ENCODE measurements around the gene AGAP1.
"Not testable (repeated sequence)": the region's sequence is repeated elsewhere in the genome, so short reads cannot be mapped to it uniquely, and the experiment has no call there.

Gene AGAP1

DNA sequence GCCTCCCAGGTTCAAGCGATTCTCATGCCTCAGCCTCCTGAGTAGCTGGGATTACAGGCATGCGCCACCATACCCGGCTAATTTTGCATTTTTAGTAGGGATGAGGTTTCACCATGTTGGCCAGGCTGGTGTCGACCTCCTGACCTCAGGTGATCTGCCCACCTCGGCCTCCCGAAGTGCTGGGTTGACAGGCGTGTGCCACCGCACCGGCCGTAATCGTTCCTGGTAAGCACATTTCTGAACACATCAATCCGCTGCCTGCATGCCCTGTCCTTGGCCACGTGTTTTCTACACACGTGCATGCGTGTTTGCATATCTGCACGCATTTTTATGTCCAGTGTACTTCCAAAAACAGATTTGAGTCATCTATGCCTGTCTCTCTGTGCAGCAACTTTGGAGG, 597.0 kb downstream of the AGAP1 start:
- not testable (repeated sequence) for DNase-seq

DNA sequence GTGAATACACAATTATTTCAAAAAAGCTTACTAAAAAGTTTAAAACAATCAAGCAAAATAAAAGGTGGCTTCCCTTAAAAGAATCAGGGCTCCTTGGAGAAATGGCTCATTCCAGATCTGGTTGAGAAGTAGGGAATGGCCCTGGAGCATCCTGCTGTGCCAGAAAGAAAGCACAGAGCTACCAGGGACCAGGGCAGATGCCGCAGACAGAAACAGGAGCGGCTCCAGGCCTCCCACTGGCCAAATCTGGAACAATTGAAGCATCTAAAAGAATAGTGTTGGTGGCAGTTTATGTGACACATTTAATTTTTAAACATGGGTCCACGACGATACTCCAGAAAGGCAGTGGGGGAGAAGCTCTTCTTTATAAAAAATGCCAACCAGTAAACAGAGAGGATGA, 598.9 kb downstream of the AGAP1 start:
- no peak for DNase-seq

GRCh38 chr2:236093134-236093533, 599.3 kb downstream of the AGAP1 start:
- no peak for DNase-seq

- DNase-seq = no peak
Observed at GRCh38 chr2:236095504-236095903, 601.7 kb downstream of the AGAP1 start.

DNA sequence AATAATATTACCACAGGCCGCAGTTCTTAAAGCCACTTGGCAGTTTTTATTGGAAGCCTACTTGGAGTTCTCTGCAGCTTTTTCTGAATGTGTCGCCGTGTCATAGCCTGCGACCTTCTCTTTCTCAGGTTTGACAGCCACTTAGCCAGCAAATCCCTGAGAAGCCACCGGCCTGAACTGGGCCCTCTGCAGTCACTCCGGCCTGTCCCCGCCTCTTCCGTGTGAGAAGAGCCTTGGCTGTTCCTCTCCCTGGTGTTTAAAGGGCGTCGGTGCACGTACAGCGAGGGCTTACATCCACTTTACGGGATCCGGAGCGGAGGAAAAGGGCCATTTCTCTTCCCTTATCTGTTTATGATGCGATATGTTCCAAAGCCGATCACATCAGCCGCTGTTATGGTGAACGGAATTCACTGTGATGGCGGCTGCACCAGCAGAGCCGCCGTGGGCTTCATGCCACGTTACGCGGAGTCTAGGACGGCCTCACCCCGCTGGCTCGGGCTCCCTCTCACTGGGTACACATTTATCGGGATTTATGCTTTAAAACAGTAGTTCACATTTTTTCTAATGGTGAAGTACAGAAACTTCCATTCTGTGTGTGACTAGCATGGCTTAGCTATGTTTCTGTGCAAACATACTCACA, 607.6 kb downstream of the AGAP1 start:
- no peak for DNase-seq

DNA sequence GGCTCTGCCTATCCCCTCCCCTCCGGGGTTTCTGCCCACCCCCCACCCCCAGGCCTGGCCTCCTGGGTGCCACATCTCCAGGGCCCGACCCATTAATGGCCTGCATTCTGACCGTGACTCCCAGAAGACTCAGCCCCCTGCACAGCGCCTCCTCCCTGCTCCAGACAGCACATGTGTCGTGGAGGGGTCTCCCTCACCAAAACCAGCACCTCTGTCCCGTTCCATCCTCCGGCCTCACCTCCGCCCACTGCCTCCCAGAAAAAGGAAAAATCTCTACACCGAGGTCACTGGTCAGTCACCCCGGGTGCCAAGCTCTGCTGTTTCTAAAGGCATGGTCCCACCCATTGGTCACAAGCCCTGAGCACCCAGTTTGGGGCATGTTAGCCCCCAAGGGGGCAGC, 609.1 kb downstream of the AGAP1 start:
- no peak for DNase-seq

GRCh38 chr2:236103981-236104380, 610.1 kb downstream of the AGAP1 start:
- DNase-seq = no peak

DNA sequence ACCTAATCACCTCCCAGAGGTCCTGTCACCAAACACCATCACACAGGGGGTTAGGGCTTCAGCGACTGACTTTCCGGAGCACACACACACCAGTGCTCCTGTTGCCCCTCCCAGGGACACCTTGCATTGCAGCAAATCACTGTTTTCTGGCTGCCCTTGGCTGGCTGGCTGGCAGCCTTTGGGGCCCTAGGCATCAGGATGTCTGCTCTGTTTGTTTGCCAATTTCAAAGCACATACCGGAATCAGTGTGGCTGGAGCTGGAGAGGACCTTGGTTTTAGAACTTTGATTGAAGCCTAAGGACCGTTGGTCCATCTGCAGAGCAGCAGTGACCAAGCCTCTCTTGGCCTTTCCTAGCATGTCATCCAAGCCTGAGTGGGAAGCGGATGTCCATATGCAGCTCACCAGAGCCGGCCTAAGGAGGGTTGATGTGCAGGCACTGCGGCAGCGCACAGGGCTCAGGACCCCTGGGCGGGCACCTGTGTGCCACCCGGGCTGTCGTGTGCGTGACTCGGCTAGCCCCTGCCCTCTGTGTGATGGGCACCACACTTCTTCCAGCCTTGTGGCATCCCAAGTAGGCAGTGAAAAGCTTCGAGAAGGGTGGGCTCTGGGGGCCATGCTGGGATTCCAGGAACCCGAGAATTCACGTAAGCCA, 612.2 kb downstream of the AGAP1 start:
- DNase-seq = no peak

DNA sequence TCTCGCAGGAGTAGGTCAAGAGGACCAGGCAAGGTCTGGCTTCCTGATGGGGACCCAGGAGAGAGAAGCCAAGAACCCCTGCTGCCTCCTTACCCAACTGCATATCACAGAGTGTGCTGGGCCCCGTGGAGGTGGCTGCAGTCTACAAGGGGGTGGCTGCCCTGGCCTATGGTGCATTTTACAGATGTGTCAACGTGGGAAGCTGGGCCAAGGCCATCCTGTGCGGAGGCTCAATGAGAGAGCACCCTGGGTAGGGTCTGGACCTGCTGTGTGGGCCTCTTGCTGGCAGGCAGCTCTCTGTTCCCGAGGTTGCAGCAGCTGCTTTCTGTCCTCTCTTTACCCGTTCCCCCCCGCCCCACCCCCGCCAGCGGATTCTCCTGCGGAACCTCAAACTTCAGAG, 612.9 kb downstream of the AGAP1 start:
- DNase-seq = no peak

DNA sequence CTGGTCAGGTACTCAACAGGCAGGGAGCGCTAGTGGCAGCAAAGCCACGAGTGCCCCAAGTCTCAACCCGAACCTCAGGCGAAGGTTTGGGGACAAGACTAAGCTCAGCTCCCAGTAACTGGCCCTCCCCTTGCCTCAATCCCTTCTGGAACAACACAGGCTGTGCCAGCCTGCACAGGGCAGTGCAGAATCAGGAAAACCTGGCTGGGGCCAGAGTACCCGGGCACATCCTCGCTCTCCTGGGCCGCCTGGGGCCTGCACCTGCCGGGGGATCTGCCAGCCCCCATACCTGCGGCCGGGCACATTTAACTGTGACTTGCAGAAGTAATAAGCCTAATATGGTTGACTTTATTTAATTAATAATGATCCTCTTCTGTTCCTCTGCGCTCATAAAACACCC, 613.7 kb downstream of the AGAP1 start:
- DNase-seq = no peak

DNA sequence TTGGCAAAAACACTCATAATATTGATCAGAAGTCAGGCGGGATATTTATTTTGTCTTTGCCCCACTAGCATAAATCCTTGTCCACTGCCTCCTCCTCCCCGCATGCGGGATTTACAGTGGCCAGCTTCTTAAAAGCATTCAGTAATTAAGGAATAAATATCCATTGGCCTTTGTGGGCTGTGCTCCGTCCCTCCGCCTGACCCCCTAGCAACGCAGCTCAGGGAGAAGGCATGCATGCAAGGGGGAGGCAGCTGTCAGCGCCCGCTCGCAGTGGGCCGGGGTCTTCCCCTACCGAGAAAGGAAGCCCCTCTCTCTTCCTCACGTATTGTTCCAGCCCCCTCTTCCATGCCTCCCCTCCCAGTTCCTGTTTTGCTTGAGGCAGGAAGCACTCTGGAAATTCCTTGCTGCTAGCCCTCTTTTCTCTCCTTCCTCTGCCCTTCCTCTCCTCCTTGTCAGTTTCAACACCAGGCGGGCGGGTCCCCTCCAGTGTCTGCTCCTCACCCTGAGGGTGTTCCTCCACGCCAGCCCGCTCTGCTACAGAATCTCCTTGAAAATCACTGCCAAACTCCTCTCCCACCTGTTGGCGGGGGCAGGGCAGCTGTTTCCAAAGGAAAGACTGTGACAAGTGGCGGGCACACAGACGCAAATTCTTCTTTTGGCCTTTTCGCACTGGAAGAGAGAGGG, 614.2 kb downstream of the AGAP1 start:
- no peak for DNase-seq

DNA sequence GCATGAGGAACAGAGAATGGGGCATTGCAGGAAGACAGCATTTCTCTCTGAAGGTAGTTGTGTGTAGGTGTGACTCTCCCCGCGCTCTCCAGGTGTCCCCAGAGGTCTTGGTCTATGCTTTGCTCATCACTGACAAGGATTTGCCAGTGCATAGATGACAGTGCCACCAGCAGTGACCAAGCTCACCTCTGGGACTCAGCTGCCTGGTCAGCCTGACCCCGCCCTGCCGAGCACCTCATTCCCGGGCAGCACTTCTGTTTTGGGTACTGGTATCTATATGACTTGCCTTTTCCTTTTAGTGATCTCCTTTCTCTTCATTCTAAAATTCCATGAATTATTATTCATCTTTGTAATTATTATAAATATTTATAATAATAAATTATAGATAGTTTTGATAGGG, 615.2 kb downstream of the AGAP1 start:
- no peak for DNase-seq

- no peak for DNase-seq
Observed at GRCh38 chr2:236109473-236109872, 615.6 kb downstream of the AGAP1 start.

DNA sequence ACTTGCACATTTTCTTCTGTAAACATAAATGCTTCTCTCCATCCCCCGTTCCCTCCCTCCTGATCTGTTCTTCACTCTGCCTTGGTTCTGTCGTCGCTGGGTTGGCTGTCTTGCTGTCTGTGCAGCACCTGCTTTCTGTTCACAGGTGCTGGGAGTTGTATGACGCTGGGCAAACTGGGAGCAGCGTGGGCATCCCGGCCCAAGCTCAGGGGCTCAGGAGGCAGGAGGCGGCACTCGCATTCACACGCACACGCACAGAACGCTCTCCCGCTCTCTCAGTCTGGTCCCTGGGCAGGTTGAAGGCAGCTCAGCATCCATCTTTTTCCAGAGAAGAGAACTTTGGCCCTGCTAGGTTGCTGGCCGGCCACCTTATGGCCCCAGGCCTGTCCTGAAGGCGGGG, 618.6 kb downstream of the AGAP1 start:
- no peak for DNase-seq

DNA sequence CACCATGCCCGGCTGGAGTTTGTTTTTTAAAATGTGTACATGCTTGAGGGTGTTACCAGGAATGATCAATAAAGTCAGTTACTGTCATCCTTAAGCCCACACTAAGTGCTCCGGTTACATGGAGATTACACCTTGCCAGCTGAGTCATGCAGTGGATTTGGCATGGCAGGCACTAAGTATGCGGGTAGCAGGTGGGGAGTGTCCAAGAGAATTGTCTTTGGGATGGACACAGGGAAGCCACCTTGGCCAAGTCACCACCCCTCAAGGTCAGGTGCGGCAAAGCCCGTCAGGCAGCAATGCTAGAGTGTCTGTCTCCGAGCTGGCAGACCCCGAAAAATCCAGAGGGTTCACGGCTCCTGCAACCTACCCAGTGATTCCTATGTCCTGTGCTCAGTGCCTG, 619.6 kb downstream of the AGAP1 start:
- DNase-seq = no peak

DNA sequence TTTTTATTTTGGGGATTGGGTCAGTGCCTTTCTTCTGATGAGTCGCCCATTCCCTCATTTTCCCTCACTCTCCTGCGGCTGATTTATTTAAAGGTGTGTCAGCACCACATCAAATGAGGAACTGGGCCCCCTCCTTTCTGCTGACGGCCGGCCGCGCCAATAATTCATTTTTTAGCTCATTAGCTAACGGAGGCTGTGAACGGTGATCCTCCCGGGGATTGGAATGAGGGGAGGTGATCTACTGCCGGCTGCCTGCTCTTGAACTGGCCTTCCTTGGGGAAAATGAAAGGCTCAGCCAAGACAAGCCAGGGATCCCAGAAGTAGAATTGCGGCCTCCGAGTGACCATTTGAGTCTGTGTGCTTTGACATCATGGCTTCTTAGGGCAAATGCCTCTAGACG, 620.1 kb downstream of the AGAP1 start:
- DNase-seq = no peak

DNA sequence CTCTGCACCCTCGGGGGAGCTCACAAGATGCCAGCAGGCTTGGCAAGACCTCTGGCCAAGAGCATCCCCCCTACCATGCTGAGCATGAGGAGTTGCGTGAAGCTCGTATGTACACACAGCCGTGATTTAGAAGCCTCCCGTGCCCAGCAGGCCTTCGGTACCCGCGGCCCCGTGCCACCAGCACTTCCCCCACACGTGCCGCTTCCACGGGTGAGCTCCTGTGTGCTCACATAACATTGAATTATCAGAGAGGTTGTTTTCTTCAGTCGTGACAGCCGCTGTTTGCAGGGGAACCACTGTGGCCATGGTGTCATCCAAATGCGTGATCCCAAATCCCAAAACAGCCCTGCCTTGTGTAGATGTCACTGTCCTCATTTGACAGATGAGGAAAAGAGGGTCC, 621.1 kb downstream of the AGAP1 start:
- no peak for DNase-seq

GRCh38 chr2:236117401-236117800, 623.6 kb downstream of the AGAP1 start:
- DNase-seq = no peak

- no peak for DNase-seq
Observed at GRCh38 chr2:236117861-236118269, 624.0 kb downstream of the AGAP1 start.

DNA sequence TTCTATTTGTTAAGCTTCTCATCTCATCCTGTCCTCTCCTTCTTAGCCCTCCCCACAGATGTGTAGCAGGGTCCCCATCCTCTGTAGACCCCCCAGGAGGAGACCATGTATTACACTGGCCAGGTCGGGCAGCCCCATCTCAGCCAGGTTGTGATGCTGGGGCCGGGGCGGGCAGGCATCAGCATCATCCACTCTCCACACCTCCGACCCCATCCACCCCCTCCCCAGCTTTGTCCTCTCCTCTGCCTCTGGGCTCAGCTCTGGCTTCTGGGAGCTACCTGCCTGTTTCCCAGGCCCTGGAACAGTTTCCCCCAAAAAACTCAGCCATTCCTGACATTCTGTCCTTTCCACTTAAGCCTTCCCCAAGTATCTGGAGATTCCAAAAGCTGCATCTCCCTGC, 625.2 kb downstream of the AGAP1 start:
- no peak for DNase-seq

DNA sequence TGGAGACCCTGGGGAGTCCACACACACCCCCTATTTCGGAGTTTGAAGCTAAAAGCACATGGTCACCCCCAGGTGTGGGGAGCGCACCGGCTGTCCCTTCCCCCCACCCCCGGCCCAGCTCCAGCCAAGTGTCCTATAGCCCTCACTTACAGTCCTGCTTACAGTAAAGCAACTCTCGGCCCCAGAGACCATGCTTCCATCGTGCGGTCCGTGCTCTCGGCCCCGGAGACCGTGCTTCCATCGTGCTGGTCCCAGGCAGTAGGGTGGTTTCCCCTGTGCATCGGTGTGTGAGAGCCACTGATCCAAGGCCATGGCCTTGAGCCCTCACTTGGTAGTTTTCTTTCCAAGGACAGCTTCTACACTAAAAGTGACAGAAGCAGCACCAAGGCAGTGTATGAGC, 625.6 kb downstream of the AGAP1 start:
- no peak for DNase-seq

DNA sequence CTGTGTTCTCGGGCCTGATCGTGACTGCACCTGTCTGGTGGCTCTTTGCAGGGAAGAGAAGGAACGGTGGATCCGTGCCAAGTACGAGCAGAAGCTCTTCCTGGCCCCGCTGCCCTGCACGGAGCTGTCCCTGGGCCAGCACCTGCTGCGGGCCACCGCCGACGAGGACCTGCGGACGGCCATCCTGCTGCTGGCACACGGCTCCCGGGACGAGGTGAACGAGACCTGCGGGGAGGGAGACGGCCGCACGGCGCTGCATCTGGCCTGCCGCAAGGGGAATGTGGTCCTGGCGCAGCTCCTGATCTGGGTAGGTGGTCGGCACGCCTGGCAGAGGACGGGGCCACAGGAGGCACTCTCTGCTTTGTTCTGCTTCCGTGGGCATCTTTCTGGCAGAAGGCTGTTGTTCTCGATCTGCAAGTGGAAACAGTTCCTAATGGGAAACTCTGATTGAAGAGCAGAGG, 626.3 kb downstream of the AGAP1 start:
- no peak for DNase-seq

DNA sequence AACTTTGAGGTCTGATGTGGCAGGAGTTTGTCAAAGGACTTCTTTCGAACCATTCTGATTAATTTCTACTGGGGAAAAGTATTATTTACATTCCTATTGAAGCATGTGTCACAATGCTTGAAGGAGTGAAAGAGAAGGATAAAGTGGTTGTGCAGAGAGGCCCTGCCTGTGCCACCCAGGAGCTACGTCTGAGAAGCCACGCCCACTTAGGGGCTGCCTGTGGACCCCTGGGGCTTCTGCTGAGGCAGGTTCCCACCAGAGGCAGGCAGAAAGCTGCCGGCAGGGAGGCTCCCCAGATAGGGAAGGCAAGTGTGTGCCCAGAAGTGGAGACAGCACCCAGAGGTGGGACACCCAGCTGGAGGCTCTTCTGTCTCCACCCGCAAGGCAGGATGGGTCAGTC, 627.0 kb downstream of the AGAP1 start:
- no peak for DNase-seq

DNA sequence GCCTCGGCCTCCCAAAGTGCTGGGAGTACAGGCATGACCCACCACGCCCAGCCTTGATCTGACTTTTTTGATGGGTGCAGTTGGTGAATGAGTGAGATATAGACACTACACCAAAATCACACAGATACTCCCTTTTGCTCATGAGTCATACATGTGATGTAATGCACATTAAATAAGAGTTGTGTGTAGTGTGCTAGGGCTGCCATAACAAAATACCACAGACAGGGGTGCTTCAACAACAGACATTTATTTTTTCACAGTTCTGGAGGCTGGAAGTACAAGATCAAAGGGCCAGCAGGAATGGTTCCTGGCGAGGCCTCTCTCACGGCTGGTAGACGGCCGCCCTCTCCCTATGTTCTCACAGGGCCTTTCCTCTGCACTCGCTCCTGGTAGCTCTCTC, 627.7 kb downstream of the AGAP1 start:
- no peak for DNase-seq
